AG09309 (cell line): ENCODE measurements around the gene YY1AP1.
"Not testable (repeated sequence)": the region's sequence is repeated elsewhere in the genome, so short reads cannot be mapped to it uniquely, and the experiment has no call there.

ENCODE experiments used
- DNase-seq: peaks from one replicate; pipeline ENCODE4 v3.0.0-alpha.2; 2010; ENCODE audit warnings: low read depth
- H3K4me3 ChIP-seq: 2 replicates; pipeline ENCODE4 v1.5.1; 2011; ENCODE audit warnings: mild to moderate bottlenecking, low read depth, low read length, moderate library complexity; ENCODE audit not compliant: control insufficient read depth
- TF ChIP-seq, protein P1 (sequence below): IDR thresholded peaks from 2 replicates; pipeline ENCODE4 v1.5.1; 2011; ENCODE audit warnings: mild to moderate bottlenecking, low read depth, low read length, inconsistent platforms; ENCODE audit not compliant: insufficient read depth, control insufficient read depth; ENCODE audit errors: missing control alignments

Gene YY1AP1

GRCh38 chr1:155703216-155703615, 14.6 kb upstream of the YY1AP1 start:
- DNase-seq, result no peak
- TF ChIP-seq, protein P1, sequence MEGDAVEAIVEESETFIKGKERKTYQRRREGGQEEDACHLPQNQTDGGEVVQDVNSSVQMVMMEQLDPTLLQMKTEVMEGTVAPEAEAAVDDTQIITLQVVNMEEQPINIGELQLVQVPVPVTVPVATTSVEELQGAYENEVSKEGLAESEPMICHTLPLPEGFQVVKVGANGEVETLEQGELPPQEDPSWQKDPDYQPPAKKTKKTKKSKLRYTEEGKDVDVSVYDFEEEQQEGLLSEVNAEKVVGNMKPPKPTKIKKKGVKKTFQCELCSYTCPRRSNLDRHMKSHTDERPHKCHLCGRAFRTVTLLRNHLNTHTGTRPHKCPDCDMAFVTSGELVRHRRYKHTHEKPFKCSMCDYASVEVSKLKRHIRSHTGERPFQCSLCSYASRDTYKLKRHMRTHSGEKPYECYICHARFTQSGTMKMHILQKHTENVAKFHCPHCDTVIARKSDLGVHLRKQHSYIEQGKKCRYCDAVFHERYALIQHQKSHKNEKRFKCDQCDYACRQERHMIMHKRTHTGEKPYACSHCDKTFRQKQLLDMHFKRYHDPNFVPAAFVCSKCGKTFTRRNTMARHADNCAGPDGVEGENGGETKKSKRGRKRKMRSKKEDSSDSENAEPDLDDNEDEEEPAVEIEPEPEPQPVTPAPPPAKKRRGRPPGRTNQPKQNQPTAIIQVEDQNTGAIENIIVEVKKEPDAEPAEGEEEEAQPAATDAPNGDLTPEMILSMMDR, result no peak
- H3K4me3 ChIP-seq, result no peak overlapping the region

DNA sequence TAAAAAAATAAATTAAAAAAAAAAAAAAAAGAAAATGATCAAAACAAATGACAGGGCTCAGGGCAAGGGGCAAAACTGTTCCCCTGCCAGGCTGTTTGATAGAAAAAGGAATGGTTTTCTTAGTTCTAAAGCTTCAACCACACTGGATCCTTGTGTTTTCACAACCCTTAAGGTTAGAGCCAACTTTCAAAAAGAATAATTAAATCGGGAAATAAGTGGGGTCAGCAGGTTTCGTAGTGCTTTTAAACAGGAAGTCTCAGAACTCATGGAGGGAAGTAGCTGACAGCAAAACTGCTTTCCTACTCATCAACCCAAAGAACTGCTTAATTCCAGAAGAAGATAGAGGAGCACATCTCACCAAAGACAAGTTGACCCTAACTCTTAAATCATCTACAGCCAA, 13.1 kb upstream of the YY1AP1 start:
- H3K4me3 ChIP-seq, result not testable (repeated sequence)

GRCh38 chr1:155699062-155699461, 10.5 kb upstream of the YY1AP1 start:
- H3K4me3 ChIP-seq, DNase-seq: not testable (repeated sequence)

More for the DNA sequence above, 13.1 kb upstream of the YY1AP1 start:
- DNase-seq, result not testable (repeated sequence)

DNA sequence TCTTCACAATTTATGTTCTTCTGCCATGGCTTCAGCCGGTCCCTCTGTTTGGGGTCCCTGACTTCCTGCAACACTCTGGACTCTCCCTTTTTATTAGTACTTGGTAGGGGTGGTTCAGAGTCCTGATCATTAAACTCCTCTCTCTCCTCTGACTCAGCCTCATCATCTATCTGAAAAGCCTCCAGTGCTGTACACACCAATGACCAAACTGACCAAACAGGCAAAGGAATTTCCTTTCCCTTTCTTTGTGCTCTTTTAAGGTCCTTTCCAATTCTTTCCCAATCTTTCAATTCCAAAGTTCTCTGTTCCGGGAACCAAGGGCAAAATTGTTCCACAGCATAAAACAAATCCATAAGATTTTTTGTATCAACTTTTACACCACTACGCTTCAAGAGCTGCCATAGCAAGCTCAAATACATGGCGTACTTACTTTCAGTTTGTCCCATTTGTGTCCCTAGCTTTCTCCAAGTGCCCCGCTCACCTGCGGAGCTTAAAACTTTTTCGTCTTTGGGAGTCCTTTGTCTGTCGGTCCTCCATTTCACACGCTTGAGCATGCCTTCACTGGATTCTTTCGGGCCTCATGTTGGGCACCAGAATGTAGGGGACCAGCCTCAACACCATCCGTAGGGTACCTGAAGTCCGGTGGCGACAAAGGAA, 9.9 kb upstream of the YY1AP1 start:
- no peak overlapping the region for H3K4me3 ChIP-seq
- TF ChIP-seq, protein P1, result no peak
- peak; percentile 38 for DNase-seq

DNA sequence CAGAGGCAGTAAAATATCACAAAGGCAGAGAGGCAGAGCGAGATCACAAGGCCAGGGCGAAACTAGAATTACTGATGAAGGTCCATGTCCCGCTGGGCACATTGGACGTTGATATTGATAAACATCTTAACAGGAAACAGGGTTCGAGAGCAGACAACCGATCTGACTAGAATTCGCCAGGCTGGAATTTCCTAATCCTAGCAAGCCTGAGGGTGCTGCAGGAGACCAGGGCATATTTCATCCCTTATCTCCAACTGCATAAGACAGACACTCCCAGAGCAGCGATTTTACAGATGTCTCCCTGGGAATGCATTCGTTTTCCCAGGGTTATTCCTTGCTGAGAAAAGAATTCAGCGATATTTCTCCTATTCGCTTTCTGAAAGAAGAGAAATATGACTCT, 9.0 kb upstream of the YY1AP1 start:
- DNase-seq, H3K4me3 ChIP-seq: not testable (repeated sequence)

GRCh38 chr1:155697046-155697445, 8.5 kb upstream of the YY1AP1 start:
- TF ChIP-seq, protein P1, result no peak
- H3K4me3 ChIP-seq, result no peak overlapping the region
- DNase-seq, result no peak

- no peak for DNase-seq
- H3K4me3 ChIP-seq, result no peak overlapping the region
- TF ChIP-seq, protein P1, result no peak
Observed at GRCh38 chr1:155696524-155696923, 8.0 kb upstream of the YY1AP1 start.

DNA sequence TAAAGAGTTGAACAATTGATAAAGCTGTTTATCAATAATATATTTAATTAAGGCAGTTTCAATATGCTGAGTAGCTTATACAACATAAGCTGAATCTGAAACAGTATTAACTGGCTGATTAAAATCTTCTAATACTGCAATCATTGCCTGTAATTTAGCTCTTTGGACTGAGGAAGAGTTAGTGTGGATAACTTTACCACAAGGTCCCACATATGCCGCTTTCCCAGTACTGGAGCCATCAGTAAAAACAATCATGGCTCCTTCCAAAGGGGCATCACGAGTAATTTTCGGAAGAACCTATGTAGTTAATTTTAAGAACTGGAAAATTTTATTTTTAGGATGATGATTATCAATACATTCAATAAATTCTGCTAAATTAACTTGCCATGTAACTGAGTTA, 7.0 kb upstream of the YY1AP1 start:
- TF ChIP-seq, protein P1, result no peak
- H3K4me3 ChIP-seq, result no peak overlapping the region
- no peak for DNase-seq

DNA sequence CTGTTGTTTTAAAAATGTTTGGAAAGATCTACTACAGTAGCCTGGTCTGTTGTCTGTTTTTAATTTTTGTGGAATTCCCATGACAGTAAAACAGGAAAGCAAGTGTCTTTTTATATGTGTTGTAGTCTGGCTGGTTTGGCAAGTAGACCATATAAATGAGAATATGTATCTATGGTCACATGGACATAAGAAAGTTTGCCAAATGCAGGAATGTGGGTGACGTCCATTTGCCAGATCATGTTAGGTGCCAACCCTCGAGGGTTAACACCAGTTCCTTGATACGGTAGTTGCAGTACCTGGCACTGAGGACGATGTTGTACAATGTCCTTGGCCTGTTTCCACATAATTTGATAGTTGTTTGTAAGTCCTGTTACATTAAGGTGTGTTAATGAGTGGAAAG, 6.5 kb upstream of the YY1AP1 start:
- DNase-seq, result no peak
- TF ChIP-seq, protein P1, result no peak
- H3K4me3 ChIP-seq, result no peak overlapping the region
